ENCODE results near the gene AHRR. TPM values are rescaled to one million over a fixed set of nuclear protein-coding genes. Genes with fewer than 3 reads are reported as not detected.
A peak's percentile ranks its signal among the peaks of the same experiment; 100 is the strongest.

Gene AHRR
- total and polyA plus RNA-seq, 10 of the 15 experiments (the other 5 are each of a cell fraction or from before 2014, with no cell fraction given) = 0.90 to 35.2 (median 19.2) TPM

GRCh38 chr5:454936-455335 lies 133.4 kb downstream of the AHRR start:
- 91% methylated on average over 11 of the region's 11 CpGs for WGBS (ENCODE audit: insufficient coverage, insufficient replicate concordance, low lambda C conversion rate, missing lambda C conversion rate)
- Histone ChIP-seq H2AFZ (ENCODE audit: control insufficient read depth, low read depth, low read length) (no peak overlapping the region), H3K4me3 (no peak overlapping the region), H3K4me2 (ENCODE audit: control insufficient read depth, insufficient read depth) (no peak overlapping the region), H3K27me3 (replicated peaks in 1 of 2; ENCODE audit: control insufficient read depth in 2 of 2, insufficient read depth in 2 of 2, low read length in 1 of 2) (no peaks in the 10 kb centered on the region), H3K79me2 (ENCODE audit: control insufficient read depth, insufficient read depth, low read length) (peaks cover 23% of the 10 kb centered on the region), H3K36me3 (ENCODE audit: control insufficient read depth in 2 of 2, insufficient read depth in 2 of 2, low read length in 1 of 2) (peaks cover 29 to 34% of the 10 kb centered on the region in 2 experiments; a peak in 3 of 4 replicates), H3K9me3 (replicated peaks; ENCODE audit: control insufficient read depth, insufficient read depth, low read length) (peaks cover 12% of the 10 kb centered on the region; the same call in 2 of the 3 replicates), H4K20me1 (ENCODE audit: control insufficient read depth, insufficient read depth) (no peaks in the 10 kb centered on the region), H3K9ac (ENCODE audit: control insufficient read depth, insufficient read depth, low read length) (no peak overlapping the region), H3K27ac (ENCODE audit: control insufficient read depth, insufficient read depth) (no peak overlapping the region), H3K4me1 (ENCODE audit: control insufficient read depth, insufficient read depth, low read length) (peaks cover 7% of the 10 kb centered on the region)
- intact Hi-C loops (cut with micrococcal nuclease; ENCODE audit: unreplicated experiment) = no loop called here
- FAIRE-seq = no peak
- 0 out of 2 replicates have a peak, but pooled peaks have one; percentile 52 for TF ChIP-seq TCF3 (IDR thresholded peaks at IDR 0.05; ENCODE audit: borderline replicate concordance, insufficient read depth, low read depth, low read length)
- no peak for TF ChIP-seq STAT1 (conservative IDR thresholded peaks at IDR 0.05)
- TF ChIP-seq TCF7 (IDR thresholded peaks at IDR 0.05; ENCODE audit: borderline replicate concordance) = no peak
- 0 out of 2 replicates have a peak, but pooled peaks have one; percentile 23 for TF ChIP-seq POLR2A (IDR thresholded peaks at IDR 0.05; ENCODE audit: low read depth, low read length)
- no peak for TF ChIP-seq CHD4 (IDR thresholded peaks at IDR 0.05)
- TF ChIP-seq POU2F2 (IDR thresholded peaks at IDR 0.05; ENCODE audit: borderline replicate concordance, low read depth, low read length) = no peak
- peak; percentile 94 for TF ChIP-seq BCL3 (IDR thresholded peaks at IDR 0.05; ENCODE audit: borderline replicate concordance, insufficient read depth, low read depth, low read length, poor library complexity, severe bottlenecking)
- TF ChIP-seq ZBED1 (IDR thresholded peaks at IDR 0.05; ENCODE audit: borderline replicate concordance) = no peak
- TF ChIP-seq CHD1 (IDR thresholded peaks at IDR 0.05; ENCODE audit: low read depth, low read length) = no peak
- no peak for TF ChIP-seq SMAD1 (IDR thresholded peaks at IDR 0.05; ENCODE audit: low read depth, partially characterized antibody)
- no peak for TF ChIP-seq HCFC1 (IDR thresholded peaks at IDR 0.05; ENCODE audit: low read length)
- no peak for TF ChIP-seq KDM1A (IDR thresholded peaks at IDR 0.05; ENCODE audit: borderline replicate concordance)
- TF ChIP-seq REST (IDR thresholded peaks at IDR 0.05; ENCODE audit: low read depth, low read length) = no peak
- ChIA-PET SMC1A (ENCODE audit: uncharacterized antibody, unreplicated experiment) (interaction anchor here (1.0 kb wide), 1 partner anchor 8 kb away, joined by 4 read pairs; no protein-coding TSS in a partner anchor), POLR2A (no interaction called here), RAD21 (ENCODE audit: unreplicated experiment) (no interaction called here), CTCF (interaction anchor here (0.8 to 1.3 kb wide), 2 partner anchors 8 to 61 kb away, joined by 3 to 7 read pairs; no protein-coding TSS in a partner anchor)
- in situ Hi-C loops (cut with MboI) = no loop called here
- no TSS peak for BruUV-seq (replicated peaks)
- DNase-seq (ENCODE audit: low read depth, low spot score) = no peak
- ATAC-seq = no peak

All from GM12878 (cell line).